Head of caudate nucleus (tissue), 42 donors: ENCODE measurements around the gene TMEM98.
"Not testable (repeated sequence)": the region's sequence is repeated elsewhere in the genome, so short reads cannot be mapped to it uniquely, and the experiment has no call there.

ENCODE experiments used
- DNase-seq, 42 donors: peaks; one replicate each; pipeline versions ENCODE4 v3.0.0 to v3.0.0-alpha.2; 2020 to 2021; ENCODE audit warnings: mixed read lengths in 7 of 42
- intact Hi-C: fragments of 100-400 bp; cut with DNase I; formaldehyde crosslinking; loops from one replicate; pipeline ENCODE4 v1.15.0; 2022

TMEM98 gene

DNA sequence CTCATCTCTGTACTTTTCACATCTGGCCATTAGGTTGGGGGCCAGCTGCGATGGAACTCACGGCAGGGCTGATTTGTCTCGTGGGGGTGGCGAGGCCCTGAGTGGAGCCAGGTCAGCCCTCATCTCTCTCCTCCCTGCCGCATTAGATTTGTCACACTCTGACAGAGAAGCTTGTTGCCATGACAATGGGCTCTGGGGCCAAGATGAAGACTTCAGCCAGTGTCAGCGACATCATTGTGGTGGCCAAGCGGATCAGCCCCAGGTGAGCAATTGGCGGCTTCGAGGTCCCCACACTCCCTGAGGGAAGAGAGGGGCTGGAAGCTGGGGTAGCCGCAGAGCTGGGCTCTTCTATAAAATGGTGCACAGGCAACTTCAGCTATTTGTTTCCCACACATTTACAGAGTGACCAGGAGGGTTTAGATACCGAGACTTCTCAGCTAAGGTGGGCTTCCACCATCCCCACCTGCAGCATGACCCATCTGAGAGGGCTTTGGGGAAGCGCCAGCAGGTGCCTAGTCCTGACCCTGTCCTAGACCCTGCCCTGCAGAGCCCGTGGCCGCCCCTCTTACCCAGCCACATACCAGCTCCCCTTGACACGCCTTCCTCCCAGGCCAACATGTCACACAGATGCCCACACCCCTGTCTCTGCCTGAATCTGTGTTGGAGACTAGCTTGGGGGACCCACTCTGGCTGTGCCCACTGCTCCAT is 8.4 kb downstream of the TMEM98 start:
- intact Hi-C loops, result no loop called here
- DNase-seq, result peak in 2 of 42 donors; percentile 8 to 18

- DNase-seq, result peak; percentile 25 to 90 (median 70)
- intact Hi-C loops, result no loop called here
Measured at GRCh38 chr17:32936894-32937500, 9.0 kb downstream of the TMEM98 start.

DNA sequence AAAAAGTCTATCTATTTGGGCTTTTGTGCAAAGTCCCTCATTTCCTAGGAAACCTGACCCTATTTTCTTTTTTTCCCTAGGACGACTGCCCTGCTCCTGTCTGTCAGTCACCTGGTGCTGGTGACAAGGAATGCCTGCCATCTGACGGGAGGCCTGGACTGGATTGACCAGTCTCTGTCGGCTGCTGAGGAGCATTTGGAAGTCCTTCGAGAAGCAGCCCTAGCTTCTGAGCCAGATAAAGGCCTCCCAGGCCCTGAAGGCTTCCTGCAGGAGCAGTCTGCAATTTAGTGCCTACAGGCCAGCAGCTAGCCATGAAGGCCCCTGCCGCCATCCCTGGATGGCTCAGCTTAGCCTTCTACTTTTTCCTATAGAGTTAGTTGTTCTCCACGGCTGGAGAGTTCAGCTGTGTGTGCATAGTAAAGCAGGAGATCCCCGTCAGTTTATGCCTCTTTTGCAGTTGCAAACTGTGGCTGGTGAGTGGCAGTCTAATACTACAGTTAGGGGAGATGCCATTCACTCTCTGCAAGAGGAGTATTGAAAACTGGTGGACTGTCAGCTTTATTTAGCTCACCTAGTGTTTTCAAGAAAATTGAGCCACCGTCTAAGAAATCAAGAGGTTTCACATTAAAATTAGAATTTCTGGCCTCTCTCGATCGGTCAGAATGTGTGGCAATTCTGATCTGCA is 12.9 kb downstream of the TMEM98 start:
- intact Hi-C loops, result no loop called here
- DNase-seq, result no peak

GRCh38 chr17:32941419-32942032 is 13.6 kb downstream of the TMEM98 start:
- DNase-seq, result no peak
- intact Hi-C loops, result no loop called here

DNA sequence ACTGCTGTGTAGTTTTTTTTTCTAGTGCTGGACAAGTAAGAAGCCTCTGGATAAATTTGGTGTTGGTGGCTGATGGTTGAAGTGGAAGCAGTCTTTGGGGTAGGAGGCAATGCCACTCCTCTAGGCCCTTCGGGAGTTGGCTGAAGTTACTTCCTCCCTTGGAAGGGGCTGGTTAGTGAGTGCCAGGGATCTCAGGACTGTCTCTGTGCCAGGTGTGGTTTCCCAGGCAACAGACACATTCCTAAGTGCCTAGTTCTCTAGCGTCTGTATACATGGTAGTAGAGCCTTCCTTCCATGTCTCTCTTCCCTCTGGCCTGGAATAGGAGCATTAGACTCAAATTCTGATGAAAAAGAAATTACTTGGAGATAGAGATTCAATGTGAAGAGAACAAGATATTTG is 15.3 kb downstream of the TMEM98 start:
- DNase-seq, result no peak
- intact Hi-C loops, result no loop called here

DNA sequence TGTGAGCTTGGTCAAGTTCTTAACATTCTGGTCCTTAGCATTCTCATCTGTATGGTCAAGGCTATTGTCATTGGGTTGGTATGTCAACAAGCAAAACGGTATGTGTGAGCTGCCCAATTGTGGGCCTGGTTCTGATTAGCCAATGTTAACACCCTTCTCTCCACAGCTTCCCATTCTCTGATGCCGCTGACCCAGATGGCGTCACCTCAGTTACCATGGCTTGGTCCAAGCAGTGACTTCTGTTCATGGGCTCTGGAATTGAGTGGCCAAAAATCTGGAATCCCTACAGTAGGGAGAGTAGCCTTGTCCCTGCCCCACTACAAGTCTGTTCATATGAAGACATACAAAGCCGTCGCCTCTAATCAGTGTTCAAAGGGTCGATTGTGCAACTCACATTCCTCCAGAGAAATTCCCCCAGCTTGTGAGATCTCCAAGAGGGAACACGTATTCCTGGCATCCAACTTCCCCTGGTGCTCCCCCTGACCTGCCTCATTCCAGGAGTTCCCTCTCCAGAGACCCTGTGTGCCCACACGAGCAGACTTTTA is 15.8 kb downstream of the TMEM98 start:
- intact Hi-C loops, result no loop called here
- no peak for DNase-seq

GRCh38 chr17:32944248-32945020 is 16.5 kb downstream of the TMEM98 start:
- DNase-seq, result no peak
- intact Hi-C loops, result no loop called here

DNA sequence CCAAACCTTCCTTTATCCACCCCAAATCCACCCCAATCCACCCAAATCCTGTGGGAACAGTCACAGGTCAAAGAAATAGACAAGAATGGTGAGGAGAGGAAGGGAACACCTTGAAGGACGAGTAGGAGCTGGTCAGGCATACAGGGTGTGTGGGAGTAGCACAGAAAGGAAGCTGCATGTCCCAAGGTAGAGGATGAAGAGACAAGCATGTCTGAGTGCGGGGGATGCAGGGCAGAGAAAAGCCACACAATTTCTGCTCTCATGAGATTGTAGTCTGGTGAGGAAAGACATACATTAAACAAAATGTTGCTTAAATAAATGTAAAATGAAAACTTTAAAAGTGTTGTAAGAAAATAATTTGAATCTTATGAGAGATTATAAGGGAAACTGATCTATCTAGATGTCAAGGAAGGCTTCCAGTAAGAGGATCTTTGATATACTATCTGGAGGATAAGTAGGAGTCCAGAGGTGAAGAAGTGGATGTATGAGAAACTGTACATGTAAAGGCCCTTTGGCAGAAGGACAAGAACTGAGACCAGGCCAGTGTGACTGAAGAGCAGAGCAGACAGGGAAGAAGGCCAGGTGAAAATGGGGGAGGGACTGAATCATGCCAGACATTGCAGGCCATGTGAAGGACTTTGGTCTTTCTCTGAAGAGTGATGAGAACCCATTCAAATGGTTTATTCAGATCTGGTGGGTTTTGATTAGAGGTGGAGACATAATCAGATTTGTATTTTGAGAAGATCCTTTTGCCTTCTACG is 18.6 kb downstream of the TMEM98 start:
- intact Hi-C loops, result no loop called here
- DNase-seq, result no peak

DNA sequence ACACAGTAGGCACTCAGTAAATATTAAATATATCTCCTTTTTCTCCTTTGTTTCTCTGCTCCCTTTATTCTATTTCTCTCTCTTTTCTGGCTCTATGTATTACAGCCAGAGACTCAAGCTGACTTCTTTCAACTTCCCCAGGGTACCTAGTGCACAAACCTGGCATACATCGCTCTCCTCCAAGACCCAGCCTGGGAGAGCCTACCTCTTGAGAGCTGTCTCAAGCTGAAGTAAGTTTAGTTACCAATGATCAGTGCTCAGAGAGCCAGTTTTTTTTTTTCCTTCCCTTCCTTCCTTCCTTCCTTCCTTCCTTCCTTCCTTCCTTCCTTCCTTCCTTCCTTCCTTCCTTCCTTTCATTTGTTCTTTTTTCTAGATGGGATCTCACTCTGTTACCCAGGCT is 19.8 kb downstream of the TMEM98 start:
- intact Hi-C loops, result no loop called here
- no peak for DNase-seq

DNA sequence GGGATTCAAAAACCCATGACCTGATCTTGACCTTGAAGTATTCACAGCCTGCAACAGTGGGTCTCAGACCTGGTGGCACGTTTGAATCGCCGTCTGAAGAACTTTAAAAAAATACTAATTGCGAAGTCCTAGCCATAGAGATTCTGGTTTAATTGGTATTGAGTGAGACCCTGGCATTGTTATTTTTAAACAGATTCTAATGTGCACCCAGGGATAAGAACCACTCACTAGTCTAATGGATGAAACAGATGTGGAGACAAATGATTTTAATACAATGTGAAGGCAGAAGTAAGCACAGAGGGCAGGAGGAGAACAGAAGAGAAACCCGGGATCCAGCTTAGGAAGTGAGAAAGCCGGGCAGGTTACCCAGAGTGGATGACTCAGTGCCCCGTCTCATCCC is 21.2 kb downstream of the TMEM98 start:
- intact Hi-C loops, result no loop called here
- no peak for DNase-seq

- intact Hi-C loops, DNase-seq: not testable (repeated sequence)
Measured at GRCh38 chr17:32952491-32952890, 24.5 kb downstream of the TMEM98 start.

- no peak for DNase-seq
- intact Hi-C loops, result no loop called here
Measured at GRCh38 chr17:32953045-32953444, 25.1 kb downstream of the TMEM98 start.

GRCh38 chr17:32953857-32954256 is 25.9 kb downstream of the TMEM98 start:
- DNase-seq, result no peak
- intact Hi-C loops, result no loop called here

GRCh38 chr17:32954477-32954876 is 26.5 kb downstream of the TMEM98 start:
- DNase-seq, result no peak
- intact Hi-C loops, result no loop called here

GRCh38 chr17:32955155-32955554 is 27.2 kb downstream of the TMEM98 start:
- intact Hi-C loops, result no loop called here
- no peak for DNase-seq

DNA sequence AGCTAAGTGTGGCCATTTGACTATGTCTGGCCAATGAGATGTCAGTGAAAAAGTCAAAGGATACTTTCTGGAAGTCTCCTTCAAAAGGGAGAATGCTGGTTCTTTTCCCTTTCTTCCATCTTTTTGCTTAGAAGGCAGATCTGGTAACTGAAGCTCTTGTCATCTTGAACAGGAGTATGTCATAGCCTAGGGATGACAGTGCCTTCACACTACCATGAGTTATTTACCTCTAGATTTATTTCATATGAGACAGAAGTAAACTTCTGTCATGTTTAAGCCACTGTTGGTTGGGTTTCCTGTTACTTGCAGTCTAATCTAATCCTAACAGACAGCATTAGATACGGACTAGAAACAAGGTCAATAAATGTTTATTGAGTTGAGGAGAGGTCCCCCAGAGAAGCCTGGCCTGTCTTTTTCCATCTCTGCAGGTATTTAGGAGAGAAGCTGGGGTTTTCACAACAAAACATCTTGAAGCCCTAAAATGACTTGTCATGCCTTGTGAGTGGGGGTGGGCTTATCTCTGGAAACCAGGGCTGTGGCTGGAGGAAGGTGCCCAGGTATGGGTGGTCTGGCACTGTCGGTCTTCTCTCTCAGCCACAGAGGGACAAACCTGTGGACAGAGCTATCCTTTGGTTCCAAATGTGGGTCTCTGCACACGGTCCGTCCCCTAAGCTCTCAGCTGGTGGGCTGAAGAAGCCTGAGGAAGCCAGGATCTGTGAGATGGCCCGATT is 28.5 kb downstream of the TMEM98 start:
- DNase-seq, result no peak
- intact Hi-C loops, result no loop called here

- intact Hi-C loops, result no loop called here
- no peak for DNase-seq
Measured at GRCh38 chr17:32958418-32958817, 30.5 kb downstream of the TMEM98 start.

GRCh38 chr17:32960815-32961214 is 32.9 kb downstream of the TMEM98 start:
- intact Hi-C loops, result no loop called here
- no peak for DNase-seq
